ENCODE data around the gene ILKAP. TPM values are rescaled to one million over a fixed set of nuclear protein-coding genes. Genes with fewer than 3 reads are reported as not detected.
A peak's percentile ranks its signal among the peaks of the same experiment; 100 is the strongest.

The ILKAP gene
- polyA plus RNA-seq, 3 donors: 23.2 to 44.2 (median 29.3) TPM

GRCh38 chr2:238169048-238169707, 34.3 kb downstream of the ILKAP start:
- Histone ChIP-seq H3K27me3 (ENCODE audit: control insufficient read depth in 2 of 2, insufficient read depth in 2 of 2, low read length in 2 of 2) (peaks cover 0 to 8% of the 10 kb centered on the region in 2 donors), H3K9me3 (replicated peaks in 1 of 2; ENCODE audit: control insufficient read depth in 1 of 2, insufficient read depth in 1 of 2, low read length in 2 of 2) (no peaks in the 10 kb centered on the region), H3K36me3 (replicated peaks in 1 of 2; ENCODE audit: control insufficient read depth in 1 of 2, insufficient read depth in 2 of 2, low read length in 2 of 2) (peaks cover 53 to 67% of the 10 kb centered on the region in 2 donors), H3K4me1 (ENCODE audit: control insufficient read depth in 1 of 2, insufficient read depth in 2 of 2, low read length in 2 of 2) (no peaks in the 10 kb centered on the region), H3K4me2 (replicated peaks; ENCODE audit: extremely low read depth, low read length, poor library complexity, severe bottlenecking) (no peak overlapping the region), H2AFZ (ENCODE audit: insufficient read depth, low read depth, low read length, poor library complexity, severe bottlenecking) (no peak overlapping the region), H4K20me1 (ENCODE audit: insufficient read depth, low read length) (no peaks in the 10 kb centered on the region), H3K27ac (ENCODE audit: low read depth in 1 of 2, low read length in 2 of 2) (no peak overlapping the region), H3K4me3 (replicated peaks in 1 of 3; ENCODE audit: low read depth in 2 of 3, low read length in 3 of 3) (no peak overlapping the region), H3K9ac (ENCODE audit: insufficient read depth, low read length, poor library complexity, severe bottlenecking) (no peak overlapping the region), H3K79me2 (ENCODE audit: insufficient read depth, low read length) (no peaks in the 10 kb centered on the region)
- Mint-ChIP-seq H3K27ac (peak overlapping the region in 5 of 7 donors; percentile 17 to 73 (median 53)), H3K9me3 (peaks cover 0 to 6% (median 0%) of the 10 kb centered on the region in 7 donors), H3K27me3 (ENCODE audit: low read depth in 3 of 3) (peaks cover 16 to 20% (median 19%) of the 10 kb centered on the region in 3 donors), H3K36me3 (peaks cover 62 to 70% of the 10 kb centered on the region in 2 donors), H3K4me1 (peaks cover 7% of the 10 kb centered on the region), H3K4me3 (no peak overlapping the region)
- DNase-seq: no peak
- TF ChIP-seq CTCF (IDR thresholded peaks at IDR 0.05): no peak
- intact Hi-C loops (cut with micrococcal nuclease): no loop called here
- WGBS (ENCODE audit: insufficient coverage): 86% methylated on average over 2 of the region's 6 CpGs

GRCh38 chr2:238168196-238169047, 35.1 kb downstream of the ILKAP start:
- Histone ChIP-seq H3K9ac (ENCODE audit: insufficient read depth, low read length, poor library complexity, severe bottlenecking) (no peak overlapping the region), H4K20me1 (ENCODE audit: insufficient read depth, low read length) (no peaks in the 10 kb centered on the region), H3K4me3 (replicated peaks in 1 of 3; ENCODE audit: low read depth in 2 of 3, low read length in 3 of 3) (no peak overlapping the region), H3K9me3 (replicated peaks in 1 of 2; ENCODE audit: control insufficient read depth in 1 of 2, insufficient read depth in 1 of 2, low read length in 2 of 2) (no peaks in the 10 kb centered on the region), H3K27ac (ENCODE audit: low read depth in 1 of 2, low read length in 2 of 2) (no peak overlapping the region), H3K36me3 (replicated peaks in 1 of 2; ENCODE audit: control insufficient read depth in 1 of 2, insufficient read depth in 2 of 2, low read length in 2 of 2) (peaks cover 46 to 59% of the 10 kb centered on the region in 2 donors), H3K4me2 (replicated peaks; ENCODE audit: extremely low read depth, low read length, poor library complexity, severe bottlenecking) (no peak overlapping the region), H2AFZ (ENCODE audit: insufficient read depth, low read depth, low read length, poor library complexity, severe bottlenecking) (no peak overlapping the region), H3K79me2 (ENCODE audit: insufficient read depth, low read length) (no peaks in the 10 kb centered on the region), H3K4me1 (ENCODE audit: control insufficient read depth in 1 of 2, insufficient read depth in 2 of 2, low read length in 2 of 2) (no peaks in the 10 kb centered on the region), H3K27me3 (ENCODE audit: control insufficient read depth in 2 of 2, insufficient read depth in 2 of 2, low read length in 2 of 2) (peaks cover 0 to 9% of the 10 kb centered on the region in 2 donors)
- H3K27me3 Mint-ChIP-seq (ENCODE audit: low read depth in 3 of 3): peaks cover 16 to 22% (median 20%) of the 10 kb centered on the region in 3 donors
- peaks cover 7% of the 10 kb centered on the region for H3K4me1 Mint-ChIP-seq
- H3K36me3 Mint-ChIP-seq: peaks cover 55 to 62% of the 10 kb centered on the region in 2 donors
- DNase-seq: no peak
- no peak for TF ChIP-seq CTCF (IDR thresholded peaks at IDR 0.05)
- no peak overlapping the region for H3K4me3 Mint-ChIP-seq
- H3K27ac Mint-ChIP-seq: peak overlapping the region in 3 of 7 donors; percentile 23 to 57 (median 53)
- 100% methylated on average over 4 of the region's 13 CpGs for WGBS (ENCODE audit: insufficient coverage)
- intact Hi-C loops (cut with micrococcal nuclease): no loop called here
- H3K9me3 Mint-ChIP-seq: peaks cover 0 to 6% (median 0%) of the 10 kb centered on the region in 7 donors

Data from CD14-positive monocyte (primary cell).